ENCODE data around the gene C2CD4C.
"Not testable (repeated sequence)": the region's sequence is repeated elsewhere in the genome, so short reads cannot be mapped to it uniquely, and the experiment has no call there.

Gene C2CD4C

DNA sequence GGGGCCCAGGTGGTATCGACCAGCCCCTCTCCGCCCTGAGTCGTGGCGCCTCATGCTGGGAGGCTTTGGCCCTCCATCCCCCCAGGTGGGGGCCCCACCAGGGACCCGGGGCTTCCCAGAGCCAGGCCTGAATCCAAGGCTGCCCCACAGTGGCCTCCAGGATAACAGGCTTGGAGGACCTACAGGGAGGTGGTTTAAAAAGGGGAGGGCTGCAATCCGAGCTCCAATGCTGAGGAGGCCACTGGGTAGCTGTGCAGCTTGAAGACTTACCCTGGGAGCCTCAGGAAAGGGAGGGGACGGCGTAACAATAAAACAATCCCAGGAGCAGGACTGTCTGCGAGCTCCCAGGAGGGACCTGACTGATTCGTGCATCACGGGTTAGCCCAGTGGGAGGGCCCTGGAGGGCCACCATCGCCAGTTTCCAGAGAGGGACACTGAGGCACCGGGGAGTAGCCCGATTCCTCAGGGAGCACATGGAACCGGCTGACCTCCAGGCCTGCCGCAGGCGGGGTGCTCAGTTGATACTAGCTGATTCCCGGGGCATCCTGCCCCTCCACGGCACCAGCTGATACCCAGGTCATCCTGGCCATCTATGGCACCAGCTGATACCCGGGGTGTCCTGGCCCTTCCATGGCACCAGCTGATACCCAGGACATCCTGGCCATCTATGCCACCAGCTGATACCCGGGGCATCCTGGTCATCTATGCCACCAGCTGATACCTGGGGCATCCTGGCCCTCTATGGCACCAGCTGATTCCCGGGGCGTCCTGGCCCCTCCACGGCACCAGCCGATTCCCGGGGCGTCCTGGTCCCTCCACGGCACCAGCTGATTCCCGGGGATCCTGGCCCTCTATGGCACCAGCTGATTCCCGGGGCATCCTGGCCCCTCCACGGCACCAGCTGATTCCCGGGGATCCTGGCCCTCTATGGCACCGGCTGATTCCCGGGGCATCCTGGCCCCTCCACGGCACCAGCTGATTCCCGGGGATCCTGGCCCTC lies 3.7 kb upstream of the C2CD4C start:
- DNase-seq, result peak; percentile 60
- Histone ChIP-seq H3K27me3 (ENCODE audit: insufficient read depth, low read depth, severe bottlenecking) (no peaks in the 10 kb centered on the region), H3K9me3 (ENCODE audit: severe bottlenecking) (peaks cover 3% of the 10 kb centered on the region), H3K36me3 (peaks cover 5% of the 10 kb centered on the region; the same call in 1 of the 2 replicates), H3K4me3 (ENCODE audit: low read depth, low read length) (no peak overlapping the region), H3K27ac (no peak overlapping the region)
- TF ChIP-seq, protein P1, sequence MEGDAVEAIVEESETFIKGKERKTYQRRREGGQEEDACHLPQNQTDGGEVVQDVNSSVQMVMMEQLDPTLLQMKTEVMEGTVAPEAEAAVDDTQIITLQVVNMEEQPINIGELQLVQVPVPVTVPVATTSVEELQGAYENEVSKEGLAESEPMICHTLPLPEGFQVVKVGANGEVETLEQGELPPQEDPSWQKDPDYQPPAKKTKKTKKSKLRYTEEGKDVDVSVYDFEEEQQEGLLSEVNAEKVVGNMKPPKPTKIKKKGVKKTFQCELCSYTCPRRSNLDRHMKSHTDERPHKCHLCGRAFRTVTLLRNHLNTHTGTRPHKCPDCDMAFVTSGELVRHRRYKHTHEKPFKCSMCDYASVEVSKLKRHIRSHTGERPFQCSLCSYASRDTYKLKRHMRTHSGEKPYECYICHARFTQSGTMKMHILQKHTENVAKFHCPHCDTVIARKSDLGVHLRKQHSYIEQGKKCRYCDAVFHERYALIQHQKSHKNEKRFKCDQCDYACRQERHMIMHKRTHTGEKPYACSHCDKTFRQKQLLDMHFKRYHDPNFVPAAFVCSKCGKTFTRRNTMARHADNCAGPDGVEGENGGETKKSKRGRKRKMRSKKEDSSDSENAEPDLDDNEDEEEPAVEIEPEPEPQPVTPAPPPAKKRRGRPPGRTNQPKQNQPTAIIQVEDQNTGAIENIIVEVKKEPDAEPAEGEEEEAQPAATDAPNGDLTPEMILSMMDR (IDR thresholded peaks at IDR 0.05; ENCODE audit: low read depth, low read length), result peak; percentile 13; the same call in 1 of the 2 replicates

DNA sequence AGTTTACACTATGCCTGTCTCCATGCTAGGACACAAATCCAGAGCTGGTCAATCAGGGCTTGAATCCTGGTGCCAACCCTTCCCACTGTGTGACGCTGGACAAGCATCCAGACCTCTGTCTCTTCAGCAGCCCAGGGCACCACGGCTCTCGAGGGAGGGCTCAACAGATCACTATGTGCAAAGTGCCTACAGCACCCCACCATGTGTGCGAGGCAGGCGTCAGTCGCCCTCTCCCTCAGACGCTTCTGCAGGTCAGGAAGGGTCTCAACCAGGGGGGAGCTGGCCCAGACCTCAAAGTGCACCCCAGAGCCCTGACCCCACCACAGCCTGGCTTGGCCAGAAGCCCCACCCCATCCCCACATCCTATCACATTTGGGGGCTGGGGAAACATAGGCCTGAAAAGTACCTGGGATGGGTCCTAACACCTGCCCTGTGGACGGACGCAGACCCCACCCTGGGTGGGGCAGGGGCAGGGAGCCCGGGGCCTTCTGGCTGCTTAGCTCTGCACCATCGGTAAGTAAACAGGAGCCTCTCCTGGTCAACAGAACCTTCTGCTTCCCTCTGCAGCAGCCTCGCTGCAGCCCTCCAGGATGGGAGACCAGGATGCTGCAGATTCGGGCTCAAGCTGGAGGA lies 2.9 kb upstream of the C2CD4C start:
- Histone ChIP-seq H3K4me3 (ENCODE audit: low read depth, low read length) (no peak overlapping the region), H3K9me3 (ENCODE audit: severe bottlenecking) (peaks cover 3% of the 10 kb centered on the region), H3K27me3 (ENCODE audit: insufficient read depth, low read depth, severe bottlenecking) (no peaks in the 10 kb centered on the region), H3K36me3 (peaks cover 3% of the 10 kb centered on the region; the same call in 1 of the 2 replicates), H3K27ac (no peak overlapping the region)
- peak; percentile 8 for DNase-seq
- TF ChIP-seq, protein P1 (IDR thresholded peaks at IDR 0.05; ENCODE audit: low read depth, low read length), result no peak

DNA sequence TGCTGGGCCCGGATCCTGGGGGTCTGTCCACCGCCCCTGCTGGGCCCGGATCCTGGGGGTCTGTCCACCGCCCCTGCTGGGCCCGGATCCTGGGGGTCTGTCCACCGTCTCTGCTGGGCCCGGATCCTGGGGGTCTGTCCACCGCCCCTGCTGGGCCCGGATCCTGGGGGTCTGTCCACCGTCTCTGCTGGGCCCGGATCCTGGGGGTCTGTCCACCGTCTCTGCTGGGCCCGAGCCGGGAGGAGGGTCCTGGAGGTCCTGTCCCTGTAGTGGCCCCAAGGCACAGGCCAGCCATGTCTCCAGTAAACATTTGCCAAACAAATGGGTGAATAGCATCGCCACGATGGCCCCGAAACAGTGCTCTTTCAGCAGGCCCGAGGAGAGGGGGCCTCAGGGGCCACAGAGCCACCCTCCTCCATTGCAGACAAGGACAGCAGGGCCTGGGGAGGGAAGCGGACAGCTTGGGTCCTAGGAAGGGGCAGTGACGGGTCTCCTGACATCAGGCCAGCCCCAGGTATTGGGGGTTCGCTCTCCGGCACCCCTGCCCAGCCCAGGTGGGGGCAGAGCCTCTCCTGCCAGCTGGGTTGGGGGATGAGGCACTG lies 2.3 kb upstream of the C2CD4C start:
- not testable (repeated sequence) for H3K36me3 ChIP-seq; H3K27me3 ChIP-seq (ENCODE audit: insufficient read depth, low read depth, severe bottlenecking)

DNA sequence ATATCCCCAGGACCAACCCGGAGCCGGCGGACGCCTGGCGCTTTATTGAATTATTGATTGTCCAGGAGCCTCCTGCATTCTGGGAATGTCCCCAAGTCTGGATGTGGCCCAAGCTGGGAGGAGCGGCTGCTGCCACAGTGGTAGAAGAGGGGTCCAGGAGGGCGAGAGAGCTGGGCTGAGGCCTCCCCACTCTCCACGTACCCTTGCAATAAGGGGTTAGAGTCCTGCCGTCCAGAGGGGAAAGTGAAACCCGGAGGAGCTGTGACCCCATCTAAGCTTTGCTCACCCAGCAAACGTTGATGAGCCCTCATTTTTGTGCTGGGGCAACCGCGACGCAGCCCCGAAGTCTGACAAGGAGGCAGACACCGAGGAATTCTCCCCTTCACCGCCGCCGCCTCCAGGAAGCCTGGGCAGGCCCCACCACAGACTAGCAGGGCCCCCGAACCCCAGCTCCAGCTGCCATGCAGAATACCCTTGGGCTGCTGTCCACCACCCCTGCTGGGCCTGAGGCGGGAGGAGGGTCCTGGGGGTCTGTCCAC lies 1.4 kb upstream of the C2CD4C start:
- TF ChIP-seq, protein P1 (IDR thresholded peaks at IDR 0.05; ENCODE audit: low read depth, low read length), result no peak
- peak; percentile 6 for DNase-seq
- Histone ChIP-seq H3K36me3 (no peaks in the 10 kb centered on the region; the same call in 1 of the 2 replicates), H3K27ac (no peak overlapping the region), H3K9me3 (ENCODE audit: severe bottlenecking) (peaks cover 3% of the 10 kb centered on the region), H3K4me3 (ENCODE audit: low read depth, low read length) (no peak overlapping the region), H3K27me3 (ENCODE audit: insufficient read depth, low read depth, severe bottlenecking) (no peaks in the 10 kb centered on the region)

More for the DNA sequence above, 2.3 kb upstream of the C2CD4C start:
- H3K9me3 ChIP-seq (ENCODE audit: severe bottlenecking); DNase-seq; H3K4me3 ChIP-seq (ENCODE audit: low read depth, low read length); H3K27ac ChIP-seq: not testable (repeated sequence)

DNA sequence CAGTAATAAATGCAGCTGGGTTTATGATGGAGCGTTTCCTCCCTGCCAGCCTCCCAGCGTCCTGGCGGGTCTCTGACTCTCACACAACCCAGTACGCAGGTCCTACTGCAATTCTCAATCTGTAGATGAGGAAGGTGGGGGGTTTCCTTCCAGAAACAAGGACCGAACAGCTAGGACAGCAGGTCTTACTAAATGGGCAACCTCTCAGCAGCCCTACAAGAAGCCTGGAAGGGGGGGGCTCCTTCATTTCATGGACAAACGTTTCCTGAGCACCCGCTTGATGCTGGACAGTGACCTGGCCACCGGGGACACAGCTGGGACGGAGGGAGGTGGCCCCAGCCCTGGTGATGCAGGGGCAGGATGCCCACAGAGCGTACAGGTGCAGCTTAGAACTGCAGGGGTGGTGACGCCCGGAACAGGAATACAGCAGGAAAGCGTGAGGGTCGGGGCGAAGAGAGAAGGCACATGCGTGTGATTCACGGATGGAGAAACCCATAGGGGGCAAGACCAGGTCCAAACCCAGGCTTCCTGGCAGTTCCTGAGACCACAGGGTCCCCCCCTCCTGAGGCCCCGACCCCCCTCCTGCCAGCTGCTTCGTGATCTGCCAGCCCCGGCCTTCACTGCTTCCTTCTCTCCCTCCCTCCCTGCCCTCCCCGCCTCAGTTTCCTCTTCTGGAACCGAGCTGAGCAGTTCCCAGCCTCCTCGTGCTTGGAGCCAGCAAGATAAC lies 732 bp upstream of the C2CD4C start:
- H3K36me3 ChIP-seq, result no peaks in the 10 kb centered on the region; the same call in 1 of the 2 replicates
- DNase-seq, result peak; percentile 34
- no peaks in the 10 kb centered on the region for H3K27me3 ChIP-seq (ENCODE audit: insufficient read depth, low read depth, severe bottlenecking)
- peak overlapping the region; percentile 53 for H3K4me3 ChIP-seq (ENCODE audit: low read depth, low read length)
- H3K27ac ChIP-seq, result peak overlapping the region; percentile 18; the same call in 1 of the 2 replicates
- TF ChIP-seq, protein P1 (IDR thresholded peaks at IDR 0.05; ENCODE audit: low read depth, low read length), result no peak
- peaks cover 3% of the 10 kb centered on the region for H3K9me3 ChIP-seq (ENCODE audit: severe bottlenecking)
